H1 (cell line): ENCODE results near the gene FAM228A. TPM values are rescaled to one million over a fixed set of nuclear protein-coding genes. Genes with fewer than 3 reads are reported as not detected.

Experiments used
- CTCF ChIA-PET: fragments of 300-600 bp; sonication (Branson Sonifier 250); formaldehyde crosslinking; loops from one replicate; lab custom pipeline; 2021; ENCODE audit not compliant: partially characterized antibody; lab: Charles Lee
- POLR2A ChIA-PET: fragments of 300-600 bp; sonication (Branson Sonifier 250); formaldehyde crosslinking; loops from one replicate; lab custom pipeline; 2021; ENCODE audit warnings: inconsistent platforms; ENCODE audit not compliant: partially characterized antibody; lab: Charles Lee
- DNase-seq, 2 experiments: peaks; one replicate each; pipeline versions ENCODE4 v3.0.0 to v3.0.0-alpha.2; 2010 to 2022; ENCODE audit warnings: low spot score in 2 of 2, low read depth in 1 of 2, mixed read lengths in 1 of 2
- FAIRE-seq: peaks from 2 replicates; lab custom pipeline; 2011; peaks lifted over from hg19 to GRCh38; lab: Jason Lieb, UNC
- H2AFZ ChIP-seq: 2 replicates; pipeline ENCODE4 v1.8.1; 2012; ENCODE audit warnings: low read length, inconsistent platforms
- H2AK5ac ChIP-seq: 2 replicates; pipeline ENCODE4 v1.6.1; 2013; ENCODE audit warnings: low read depth, low read length
- H2BK120ac ChIP-seq: replicated peaks from 2 replicates; pipeline ENCODE3; 2013; ENCODE audit warnings: low read depth, low read length, inconsistent platforms
- H2BK12ac ChIP-seq: 2 replicates; pipeline ENCODE4 v1.6.1; 2013; ENCODE audit warnings: low read depth, low read length
- H2BK15ac ChIP-seq: 2 replicates; pipeline ENCODE4 v1.6.1; 2013; ENCODE audit warnings: low read length
- H2BK20ac ChIP-seq: 2 replicates; pipeline ENCODE4 v1.6.1; 2013; ENCODE audit warnings: low read length
- H2BK5ac ChIP-seq: 2 replicates; pipeline ENCODE4 v1.6.1; 2013; ENCODE audit warnings: low read depth, low read length
- H3K14ac ChIP-seq: 2 replicates; pipeline ENCODE4 v1.6.1; 2013; ENCODE audit warnings: inconsistent platforms; ENCODE audit not compliant: insufficient read length
- H3K18ac ChIP-seq: 2 replicates; pipeline ENCODE4 v1.6.1; 2013; ENCODE audit warnings: low read length; ENCODE audit errors: extremely low read depth
- H3K23ac ChIP-seq: 2 replicates; pipeline ENCODE4 v1.6.1; 2013; ENCODE audit warnings: inconsistent platforms; ENCODE audit not compliant: insufficient read length
- H3K23me2 ChIP-seq: 2 replicates; pipeline ENCODE4 v1.6.1; 2013; ENCODE audit warnings: low read depth, low read length
- H3K27ac ChIP-seq: 2 replicates; pipeline ENCODE4 v1.6.1; 2011; ENCODE audit warnings: low read depth, low read length, inconsistent platforms
- H3K27me3 ChIP-seq, 4 experiments: replicated peaks in 1 of 4; 1 replicate in 1 of 4; 2 replicates in 3 of 4; pipeline versions ENCODE4 v1.6.1 to v1.8.1; 2011 to 2013; ENCODE audit warnings: low read length in 3 of 4, mild to moderate bottlenecking in 3 of 4, inconsistent platforms in 2 of 4, mixed read lengths in 2 of 4, moderate library complexity in 1 of 4; ENCODE audit not compliant: control insufficient read depth in 3 of 4, insufficient read depth in 3 of 4; ENCODE audit errors: extremely low read depth in 1 of 4
- H3K36me3 ChIP-seq, 4 experiments: 2 replicates each; pipeline versions ENCODE4 v1.6.1 to v1.8.1; 2011 to 2013; ENCODE audit warnings: mild to moderate bottlenecking in 4 of 4, low read length in 3 of 4, moderate library complexity in 2 of 4, control low read depth in 1 of 4, inconsistent platforms in 1 of 4; ENCODE audit not compliant: insufficient read depth in 4 of 4, control insufficient read depth in 2 of 4
- H3K4ac ChIP-seq: replicated peaks from 2 replicates; pipeline ENCODE3; 2013; ENCODE audit warnings: low read length, low read depth, mixed read lengths, inconsistent platforms; ENCODE audit not compliant: insufficient read length
- H3K4me1 ChIP-seq, 4 experiments: replicated peaks in 1 of 4; 1 replicate in 1 of 4; 2 replicates in 3 of 4; pipeline versions ENCODE4 v1.6.1 to v1.8.1; 2011 to 2013; ENCODE audit warnings: low read length in 3 of 4, inconsistent platforms in 2 of 4, mixed read lengths in 1 of 4; ENCODE audit not compliant: insufficient read depth in 4 of 4, control insufficient read depth in 3 of 4
- H3K4me2 ChIP-seq, 2 experiments: 2 replicates each; pipeline versions ENCODE4 v1.6.1 to v1.8.1; 2011 to 2013; ENCODE audit warnings: low read depth in 2 of 2, low read length in 2 of 2, control low read depth in 1 of 2, inconsistent platforms in 1 of 2, mild to moderate bottlenecking in 1 of 2; ENCODE audit not compliant: insufficient read depth in 1 of 2
- H3K4me3 ChIP-seq, 4 experiments: fragments of 200-600, 300-600 bp in 1 of 4; sonication (generic), shearing (Covaris generic), sonication (Bioruptor Twin) in 1 of 4; 2 replicates each; pipeline versions ENCODE4 v1.5.1 to v1.8.1; 2011 to 2016; ENCODE audit warnings: low read length in 4 of 4, low read depth in 3 of 4, control low read depth in 2 of 4, inconsistent platforms in 2 of 4, mild to moderate bottlenecking in 2 of 4, mixed read lengths in 1 of 4, moderate library complexity in 1 of 4; ENCODE audit not compliant: insufficient read depth in 2 of 4; ENCODE audit errors: extremely low read depth in 1 of 4
- H3K56ac ChIP-seq: replicated peaks from 2 replicates; pipeline ENCODE3; 2013; ENCODE audit warnings: low read depth, mild to moderate bottlenecking, mixed read lengths, low read length, inconsistent platforms; ENCODE audit not compliant: insufficient read length
- H3K79me1 ChIP-seq: 2 replicates; pipeline ENCODE4 v1.6.1; 2013; ENCODE audit warnings: low read depth, low read length, control low read depth
- H3K79me2 ChIP-seq, 2 experiments: 2 replicates each; pipeline versions ENCODE4 v1.6.1 to v1.8.1; 2012 to 2013; ENCODE audit warnings: low read length in 2 of 2, mild to moderate bottlenecking in 2 of 2, inconsistent platforms in 1 of 2; ENCODE audit not compliant: insufficient read depth in 2 of 2, control insufficient read depth in 1 of 2
- H3K9ac ChIP-seq, 4 experiments: replicated peaks in 1 of 4; 1 replicate in 1 of 4; 2 replicates in 3 of 4; pipeline versions ENCODE4 v1.6.1 to v1.8.1; 2011 to 2013; ENCODE audit warnings: low read depth in 3 of 4, low read length in 3 of 4, control low read depth in 2 of 4, mild to moderate bottlenecking in 2 of 4, moderate library complexity in 2 of 4, inconsistent platforms in 1 of 4; ENCODE audit errors: extremely low read depth in 1 of 4
- H3K9me3 ChIP-seq, 2 experiments: 2 replicates each; pipeline versions ENCODE4 v1.6.1 to v1.8.1; 2012 to 2013; ENCODE audit warnings: mild to moderate bottlenecking in 2 of 2, moderate library complexity in 2 of 2, control low read depth in 1 of 2, inconsistent platforms in 1 of 2, low read depth in 1 of 2, low read length in 1 of 2, mixed read lengths in 1 of 2; ENCODE audit not compliant: insufficient read depth in 2 of 2
- H4K20me1 ChIP-seq, 2 experiments: replicated peaks in 1 of 2; 2 replicates each; pipeline versions ENCODE3 to v1.8.1; 2011 to 2013; ENCODE audit warnings: inconsistent platforms in 2 of 2, low read length in 2 of 2, mild to moderate bottlenecking in 1 of 2; ENCODE audit not compliant: insufficient read depth in 2 of 2, control insufficient read depth in 1 of 2
- H4K5ac ChIP-seq: 2 replicates; pipeline ENCODE4 v1.6.1; 2013; ENCODE audit warnings: low read length, low read depth, mixed read lengths, inconsistent platforms; ENCODE audit not compliant: insufficient read length
- H4K8ac ChIP-seq: 2 replicates; pipeline ENCODE4 v1.8.0; 2013; ENCODE audit warnings: mild to moderate bottlenecking, moderate library complexity, low read length, inconsistent platforms; ENCODE audit not compliant: insufficient read depth; ENCODE audit errors: extremely low read depth
- H4K91ac ChIP-seq: replicated peaks from 2 replicates; pipeline ENCODE3; 2013; ENCODE audit warnings: low read length, mixed read lengths, inconsistent platforms; ENCODE audit not compliant: insufficient read length
- BRCA1 ChIP-seq: IDR thresholded peaks from 2 replicates; pipeline ENCODE4 v1.6.1; 2012; ENCODE audit warnings: low read depth, low read length, improper control_type of control experiment
- CREB1 ChIP-seq: IDR thresholded peaks from 2 replicates; pipeline ENCODE4 v1.6.1; 2012; ENCODE audit warnings: inconsistent platforms
- JUND ChIP-seq: IDR thresholded peaks from 2 replicates; pipeline ENCODE4 v1.6.1; 2011; ENCODE audit warnings: mild to moderate bottlenecking, improper control_type of control experiment, low read length
- KDM5A ChIP-seq: fragments of 200-600 bp; IDR thresholded peaks from 2 replicates; pipeline ENCODE4 v1.7.1; 2012; ENCODE audit warnings: mild to moderate bottlenecking, low read length, inconsistent platforms, mixed read lengths
- SIX5 ChIP-seq: IDR thresholded peaks from 2 replicates; pipeline ENCODE4 v1.6.1; 2011; ENCODE audit warnings: mild to moderate bottlenecking, low read depth, low read length
- SP1 ChIP-seq: IDR thresholded peaks from 2 replicates; pipeline ENCODE4 v1.6.1; 2011; ENCODE audit warnings: low read depth, low read length
- USF2 ChIP-seq: IDR thresholded peaks from 2 replicates; pipeline ENCODE4 v1.6.1; 2011; ENCODE audit warnings: low read length, improper control_type of control experiment
- ZNF274 ChIP-seq: IDR thresholded peaks from 2 replicates; pipeline ENCODE4 v1.7.0; 2012; ENCODE audit warnings: low read length, borderline replicate concordance; ENCODE audit errors: extremely low read depth
- WGBS, 2 experiments: shearing (Covaris generic) in 1 of 2; methylation state at CpG; one replicate each; pipeline versions ENCODE4 v1.1.6 to v1.1.7; 2013 to 2015; ENCODE audit warnings: low lambda C conversion rate in 2 of 2, mixed read lengths in 2 of 2, inconsistent platforms in 1 of 2, low coverage in 1 of 2, missing lambda C conversion rate in 1 of 2; ENCODE audit not compliant: insufficient replicate concordance in 2 of 2, insufficient coverage in 1 of 2, insufficient read length in 1 of 2; ENCODE audit errors: extremely low coverage in 1 of 2, missing lambda C conversion rate in 1 of 2; 5-methylcytosine and 5-hydroxymethylcytosine counted together
- polyA plus RNA-seq, 7 experiments: library from polyadenylated mRNA; depleted of rRNA in 3 of 7; stranded (reverse) in 5 of 7; unstranded in 2 of 7; fragments of >200 nt in 5 of 7; fragments of 200-250 nt in 2 of 7; gene quantifications; 1 replicate in 5 of 7; 2 replicates in 1 of 7; 4 replicates in 1 of 7; pipeline versions ENCODE4 v1.2.1 to v1.2.3, GENCODE V29; 2011 to 2013; ENCODE audit warnings: missing spikeins in 2 of 7, mixed read lengths in 2 of 7
- total RNA-seq: library from RNA; stranded (reverse); fragmentation: NEBNext Ultra II Directional; extraction: Animal tissue kit (Norgen Biotek cat#: 25700); gene quantifications from 2 replicates; pipeline ENCODE4 v1.2.1, GENCODE V29; 2021

Gene FAM228A
- total and polyA plus RNA-seq, 2 of the 8 experiments (the other 6 are each of a cell fraction or from before 2014, with no cell fraction given): not detected

GRCh38 chr2:24169023-24169422 is 5.8 kb upstream of the FAM228A start:
- H3K27ac ChIP-seq: no peak overlapping the region
- H3K56ac ChIP-seq: no peak overlapping the region
- H2BK15ac ChIP-seq: no peak overlapping the region
- no peak overlapping the region for H3K4me3 ChIP-seq
- FAIRE-seq (no peak), DNase-seq (no peak)
- H3K14ac ChIP-seq: no peak overlapping the region
- no peak overlapping the region for H2BK12ac ChIP-seq
- POLR2A ChIA-PET: no interaction called here
- no peaks in the 10 kb centered on the region for H3K36me3 ChIP-seq
- H2AK5ac ChIP-seq: no peak overlapping the region
- H3K9me3 ChIP-seq: no peaks in the 10 kb centered on the region
- H3K27me3 ChIP-seq: no peaks in the 10 kb centered on the region
- H3K4me2 ChIP-seq: no peak overlapping the region
- no peak overlapping the region for H3K9ac ChIP-seq
- CTCF ChIA-PET: interaction anchor here (2.2 kb wide), 1 partner anchor 85 kb away, joined by 12 read pairs; the partner anchor contains the start of gene TP53I3
- H4K5ac ChIP-seq: no peak overlapping the region
- no peaks in the 10 kb centered on the region; a peak in 1 of 7 replicates for H3K4me1 ChIP-seq
- no peaks in the 10 kb centered on the region for H3K79me1 ChIP-seq
- H3K23ac ChIP-seq: no peak overlapping the region
- H2BK20ac ChIP-seq: no peak overlapping the region
- no peak overlapping the region for H3K18ac ChIP-seq
- no peak overlapping the region for H4K8ac ChIP-seq
- H3K23me2 ChIP-seq: no peaks in the 10 kb centered on the region
- no peak overlapping the region for H3K4ac ChIP-seq
- no peak for TF ChIP-seq BRCA1
- TF ChIP-seq CREB1: no peak
- TF ChIP-seq ZNF274: no peak
- TF ChIP-seq SIX5: no peak
- TF ChIP-seq USF2: no peak
- TF ChIP-seq JUND: no peak
- no peak for TF ChIP-seq SP1
- no peak for TF ChIP-seq KDM5A
- H2BK120ac ChIP-seq: no peak overlapping the region
- H4K91ac ChIP-seq: no peak overlapping the region
- H2AFZ ChIP-seq: no peak overlapping the region
- H2BK5ac ChIP-seq: no peak overlapping the region
- H4K20me1 ChIP-seq: no peaks in the 10 kb centered on the region
- no peaks in the 10 kb centered on the region for H3K79me2 ChIP-seq
- 89% methylated on average over 5 of the region's 5 CpGs; no CpG with 5 or more reads in 1 of the 2 experiments for WGBS, 2 experiments
